OCI-LY7 (cell line): Measurements from ENCODE around the gene RPA1. TPM values are rescaled to one million over a fixed set of nuclear protein-coding genes. Genes with fewer than 3 reads are reported as not detected.

ENCODE experiments used
- BruUV-seq: library from RNA; stranded (reverse); fragments of 400-500 nt; replicated peaks from 2 replicates; lab custom pipeline; 2021; lab: Mats Ljungman, UMichigan
- CTCF ChIA-PET: fragments of 300-600 bp; sonication (Branson Sonifier 250); formaldehyde crosslinking; loops from one replicate; lab custom pipeline; 2022; ENCODE audit warnings: antibody characterized with exemption; ENCODE audit not compliant: unreplicated experiment; lab: Charles Lee
- POLR2A ChIA-PET: fragments of 300-600 bp; sonication (Branson Sonifier 250); formaldehyde crosslinking; loops from one replicate; lab custom pipeline; 2022; ENCODE audit warnings: antibody characterized with exemption; lab: Charles Lee
- DNase-seq: peaks from one replicate; pipeline ENCODE4 v3.0.0-alpha.2; 2015; ENCODE audit warnings: low spot score
- H2AFZ ChIP-seq: fragments of 200-600 bp; sonication (generic), shearing (Covaris generic); 2 replicates; pipeline ENCODE4 v1.6.1; 2014; ENCODE audit warnings: mild to moderate bottlenecking, antibody characterized with exemption, low read length, moderate library complexity
- H3K27ac ChIP-seq: fragments of 200-600 bp; sonication (generic); 2 replicates; pipeline ENCODE4 v1.5.1; 2014; ENCODE audit warnings: mixed run types, low read depth, mild to moderate bottlenecking, moderate library complexity, low read length, inconsistent platforms; ENCODE audit not compliant: poor library complexity, severe bottlenecking
- H3K36me3 ChIP-seq: fragments of 200-600 bp; sonication (generic); 2 replicates; pipeline ENCODE4 v1.6.1; 2014; ENCODE audit warnings: mild to moderate bottlenecking, antibody characterized with exemption, low read length, moderate library complexity, mixed read lengths; ENCODE audit not compliant: insufficient read depth
- H3K4me1 ChIP-seq: fragments of 200-600 bp; sonication (generic); 2 replicates; pipeline ENCODE4 v1.5.1; 2014; ENCODE audit warnings: mild to moderate bottlenecking, low read length; ENCODE audit not compliant: insufficient read depth, poor library complexity, severe bottlenecking
- H3K4me2 ChIP-seq: fragments of 200-600 bp; sonication (generic); 2 replicates; pipeline ENCODE4 v1.6.1; 2014; ENCODE audit warnings: mild to moderate bottlenecking, low read length
- H3K4me3 ChIP-seq: fragments of 200-600 bp; sonication (generic); 2 replicates; pipeline ENCODE4 v1.5.1; 2014; ENCODE audit warnings: mild to moderate bottlenecking, low read depth, low read length; ENCODE audit not compliant: poor library complexity, severe bottlenecking
- H3K79me2 ChIP-seq: fragments of 200-600 bp; sonication (generic); 2 replicates; pipeline ENCODE4 v1.6.1; 2016; ENCODE audit warnings: low read depth, mild to moderate bottlenecking, low read length, moderate library complexity, mixed read lengths; ENCODE audit not compliant: insufficient read depth
- H3K9me2 ChIP-seq: fragments of 200-600 bp; sonication (generic); 2 replicates; pipeline ENCODE4 v1.6.1; 2016; ENCODE audit warnings: mild to moderate bottlenecking, low read length, mixed read lengths; ENCODE audit not compliant: insufficient read depth
- H3K9me3 ChIP-seq: fragments of 200-600 bp; sonication (generic); 2 replicates; pipeline ENCODE4 v1.6.1; 2014; ENCODE audit warnings: mild to moderate bottlenecking, mixed run types, low read length, mixed read lengths
- H4K20me1 ChIP-seq: fragments of 200-600 bp; sonication (generic); 2 replicates; pipeline ENCODE4 v1.6.1; 2014; ENCODE audit warnings: mild to moderate bottlenecking, antibody characterized with exemption, low read length, moderate library complexity, mixed read lengths; ENCODE audit not compliant: insufficient read depth
- EZH2phosphoT487 ChIP-seq: fragments of 200-600 bp; sonication (generic); IDR thresholded peaks from 2 replicates; pipeline ENCODE4 v1.6.1; 2018; ENCODE audit warnings: low read depth, borderline replicate concordance, mild to moderate bottlenecking, mixed run types, antibody characterized with exemption, low read length, moderate library complexity, mixed read lengths
- intact Hi-C: fragments of 100-400 bp; cut with micrococcal nuclease; formaldehyde crosslinking; loops from one replicate; pipeline ENCODE4 v1.10.0; 2022; ENCODE audit not compliant: unreplicated experiment
- total RNA-seq, 2 experiments: library from RNA; depleted of rRNA in 1 of 2; stranded (reverse); fragments of >200 nt in 1 of 2; shearing (Covaris generic) in 1 of 2; gene quantifications; 2 replicates each; pipeline ENCODE4 v1.2.3, GENCODE V29; 2014 to 2022
- TF ChIP-seq, protein P1 (sequence below): fragments of 200-600 bp; sonication (generic); conservative IDR thresholded peaks from 2 replicates; pipeline ENCODE4 v1.5.1; 2014; ENCODE audit warnings: mild to moderate bottlenecking, antibody characterized with exemption, low read length, moderate library complexity, mixed read lengths

RPA1 gene
- total RNA-seq, 2 experiments from 2014 or later, result 55.5 to 184 TPM

DNA sequence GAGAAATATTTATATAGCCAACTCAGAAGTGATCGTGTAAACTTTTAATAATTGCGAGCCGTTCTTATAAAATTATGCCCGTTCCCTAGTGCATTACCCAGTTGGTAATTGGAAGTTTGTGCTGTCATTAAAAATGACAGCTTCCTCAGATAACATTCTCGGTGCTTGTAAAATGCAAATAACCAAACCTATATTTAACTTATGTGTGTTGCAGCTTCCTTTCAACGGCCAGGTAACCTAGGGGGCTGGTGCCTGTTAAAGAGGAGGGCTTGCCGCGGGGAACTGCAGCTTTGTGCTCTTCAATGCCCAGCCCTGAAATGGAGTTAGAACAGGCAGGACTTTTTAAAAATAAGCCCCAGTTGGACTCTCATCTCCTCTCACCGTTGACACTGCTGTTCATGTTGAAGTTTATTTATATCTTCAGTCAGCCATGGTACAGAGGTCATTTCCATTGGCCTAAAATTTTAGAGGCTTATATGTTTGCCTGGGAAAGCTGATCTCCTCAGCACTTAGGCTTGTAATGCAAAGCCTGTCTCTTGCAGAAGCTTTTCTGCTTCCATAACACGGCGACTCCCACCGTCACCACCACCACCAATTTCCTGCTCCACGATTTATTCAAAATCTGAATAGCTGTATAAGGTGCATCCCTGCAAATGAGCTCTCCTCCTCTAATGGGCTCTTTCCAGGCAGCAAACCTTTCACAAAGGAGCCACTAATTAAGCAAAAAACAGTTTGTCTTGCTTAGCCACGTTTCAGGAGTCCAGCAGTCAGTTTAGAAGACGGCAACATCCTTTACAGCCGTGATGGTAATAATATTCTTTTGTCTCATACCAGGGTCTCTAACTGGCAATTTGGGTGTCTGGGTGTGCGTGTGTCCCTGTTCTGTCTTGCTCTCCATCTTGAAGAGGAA, 74.7 kb downstream of the RPA1 start:
- CTCF ChIA-PET, result interaction anchor here (0.9 to 1.3 kb wide), 4 partner anchors 21 to 150 kb away, joined by 3 to 4 read pairs (median 3); partner anchors contain the start of genes HIC1 and OVCA2
- peaks cover 3% of the 10 kb centered on the region for H3K36me3 ChIP-seq
- H3K79me2 ChIP-seq, result no peaks in the 10 kb centered on the region
- H3K27ac ChIP-seq, result peak overlapping the region; percentile 94
- H3K9me3 ChIP-seq, result no peaks in the 10 kb centered on the region
- DNase-seq, result peak; percentile 88
- BruUV-seq, result TSS peak; percentile 90
- no peaks in the 10 kb centered on the region for H4K20me1 ChIP-seq
- H3K4me3 ChIP-seq, result peak overlapping the region; percentile 57
- POLR2A ChIA-PET, result interaction anchor here (0.6 to 2.4 kb wide), 11 partner anchors 12 to 1710 kb away, joined by 3 to 10 read pairs (median 3); partner anchors contain the start of genes RPA1 and SMYD4
- TF ChIP-seq, protein P1, sequence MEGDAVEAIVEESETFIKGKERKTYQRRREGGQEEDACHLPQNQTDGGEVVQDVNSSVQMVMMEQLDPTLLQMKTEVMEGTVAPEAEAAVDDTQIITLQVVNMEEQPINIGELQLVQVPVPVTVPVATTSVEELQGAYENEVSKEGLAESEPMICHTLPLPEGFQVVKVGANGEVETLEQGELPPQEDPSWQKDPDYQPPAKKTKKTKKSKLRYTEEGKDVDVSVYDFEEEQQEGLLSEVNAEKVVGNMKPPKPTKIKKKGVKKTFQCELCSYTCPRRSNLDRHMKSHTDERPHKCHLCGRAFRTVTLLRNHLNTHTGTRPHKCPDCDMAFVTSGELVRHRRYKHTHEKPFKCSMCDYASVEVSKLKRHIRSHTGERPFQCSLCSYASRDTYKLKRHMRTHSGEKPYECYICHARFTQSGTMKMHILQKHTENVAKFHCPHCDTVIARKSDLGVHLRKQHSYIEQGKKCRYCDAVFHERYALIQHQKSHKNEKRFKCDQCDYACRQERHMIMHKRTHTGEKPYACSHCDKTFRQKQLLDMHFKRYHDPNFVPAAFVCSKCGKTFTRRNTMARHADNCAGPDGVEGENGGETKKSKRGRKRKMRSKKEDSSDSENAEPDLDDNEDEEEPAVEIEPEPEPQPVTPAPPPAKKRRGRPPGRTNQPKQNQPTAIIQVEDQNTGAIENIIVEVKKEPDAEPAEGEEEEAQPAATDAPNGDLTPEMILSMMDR, result no peak
- no peak for TF ChIP-seq EZH2phosphoT487
- H2AFZ ChIP-seq, result peak overlapping the region; percentile 70; the same call in 1 of the 2 replicates
- peak overlapping the region; percentile 81 for H3K4me2 ChIP-seq
- H3K4me1 ChIP-seq, result peaks cover 60% of the 10 kb centered on the region
- intact Hi-C loops, result loop anchor here (1.0 to 2.0 kb wide), 2 partner anchors 126 to 188 kb away; partner anchors contain the start of gene DPH1
- H3K9me2 ChIP-seq, result no peaks in the 10 kb centered on the region

DNA sequence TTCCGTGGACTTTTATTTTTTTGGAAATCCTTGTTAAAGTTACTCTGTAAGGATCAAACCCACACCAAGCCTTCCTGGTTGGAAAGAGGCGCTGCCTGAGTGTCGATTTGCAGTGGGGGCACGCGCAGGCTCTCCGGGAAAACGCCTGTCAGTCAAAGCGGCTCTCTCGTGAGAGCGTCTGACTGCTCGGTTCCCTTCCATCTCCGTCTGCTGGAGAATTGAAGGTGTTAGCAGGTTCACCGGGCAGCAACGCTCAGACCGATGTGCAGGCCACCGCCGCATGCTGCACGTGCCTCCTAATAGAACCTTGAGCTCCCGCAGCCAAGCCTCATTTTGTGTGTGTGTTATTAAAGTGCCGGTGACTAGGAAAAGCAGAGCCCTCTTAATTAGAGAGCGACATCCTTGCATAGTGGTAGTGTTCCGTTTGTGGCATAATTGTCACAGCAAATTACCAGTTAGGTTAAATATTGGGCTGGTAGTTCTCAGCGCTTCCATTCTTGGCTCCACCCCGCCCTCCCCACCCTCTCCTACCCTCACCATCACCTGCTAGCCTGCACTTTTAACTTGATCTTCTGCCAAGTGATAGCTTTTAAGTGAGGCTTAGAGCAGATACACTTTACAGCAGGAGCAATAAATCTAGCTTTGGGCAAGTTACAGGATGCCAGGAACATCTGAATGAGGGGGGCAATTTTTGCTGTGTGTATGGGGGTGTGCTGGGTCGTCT, 75.5 kb downstream of the RPA1 start:
- Histone ChIP-seq H3K79me2 (no peaks in the 10 kb centered on the region), H3K36me3 (no peaks in the 10 kb centered on the region), H2AFZ (peak overlapping the region; percentile 70), H3K4me3 (peak overlapping the region; percentile 57), H3K9me3 (no peaks in the 10 kb centered on the region), H3K9me2 (no peaks in the 10 kb centered on the region), H3K27ac (peak overlapping the region; percentile 94), H3K4me1 (peaks cover 60% of the 10 kb centered on the region), H4K20me1 (no peaks in the 10 kb centered on the region), H3K4me2 (peak overlapping the region; percentile 81)
- no TSS peak for BruUV-seq
- CTCF ChIA-PET, result interaction anchor here (0.6 to 1.3 kb wide), 5 partner anchors 22 to 302 kb away, joined by 3 read pairs; partner anchors contain the start of gene HIC1
- intact Hi-C loops, result loop anchor here (2.0 kb wide), 1 partner anchor 189 kb away; no protein-coding TSS in a partner anchor
- POLR2A ChIA-PET, result interaction anchor here (0.5 to 2.4 kb wide), 10 partner anchors 11 to 1072 kb away, joined by 3 to 10 read pairs (median 3); no protein-coding TSS in a partner anchor
- peak; percentile 58 for DNase-seq
- TF ChIP-seq EZH2phosphoT487, result no peak
- TF ChIP-seq, protein P1, result no peak
